DOHH2 (cell line): ENCODE data around the gene PPP1R14B.

Experiments
- CTCF ChIP-seq: fragments of 200-600 bp; sonication (generic); IDR thresholded peaks from one replicate; pipeline ENCODE4 v1.5.1; 2014; ENCODE audit warnings: antibody characterized with exemption, mild to moderate bottlenecking, low read depth, low read length; ENCODE audit not compliant: poor library complexity, severe bottlenecking
- EZH2phosphoT487 ChIP-seq: fragments of 200-600 bp; sonication (generic); IDR thresholded peaks from 2 replicates; pipeline ENCODE4 v1.6.1; 2017; ENCODE audit warnings: borderline replicate concordance, mild to moderate bottlenecking, antibody characterized with exemption, low read length, moderate library complexity, mixed read lengths

GRCh38 chr11:64256300-64256699, 9.6 kb upstream of the PPP1R14B start:
- no peak for TF ChIP-seq CTCF
- no peak for TF ChIP-seq EZH2phosphoT487
